Endothelial cell of umbilical vein (primary cell): ENCODE data around the gene PITPNM3. TPM values are rescaled to one million over a fixed set of nuclear protein-coding genes. Genes with fewer than 3 reads are reported as not detected.

ENCODE experiments used
- BruUV-seq: library from RNA; stranded (reverse); fragments of 400-500 nt; replicated peaks from 2 replicates; lab custom pipeline; 2021; lab: Mats Ljungman, UMichigan
- CTCF ChIA-PET: fragments of 300-600, 350-600 bp; sonication (Branson Sonifier 250); formaldehyde crosslinking; loops from one replicate; lab custom pipeline; 2021; ENCODE audit warnings: antibody characterized with exemption, inconsistent platforms; lab: Charles Lee
- POLR2A ChIA-PET: fragments of 300-600, 350-600 bp; sonication (Branson Sonifier 250); formaldehyde crosslinking; loops from one replicate; lab custom pipeline; 2021; ENCODE audit warnings: antibody characterized with exemption, inconsistent platforms; lab: Charles Lee
- DNase-seq: peaks from one replicate; pipeline ENCODE4 v3.0.0-alpha.2; 2011; ENCODE audit warnings: low read depth, low spot score
- FAIRE-seq: peaks from 2 replicates; lab custom pipeline; 2011; peaks lifted over from hg19 to GRCh38; lab: Jason Lieb, UNC
- H2AFZ ChIP-seq: 2 replicates; pipeline ENCODE4 v1.6.0; 2012; ENCODE audit warnings: low read depth, low read length, control low read depth, inconsistent platforms
- H3K27ac ChIP-seq: 2 replicates; pipeline ENCODE4 v1.5.1; 2011; ENCODE audit warnings: low read depth, mild to moderate bottlenecking, control low read depth, low read length, moderate library complexity; ENCODE audit not compliant: insufficient read depth
- H3K27me3 ChIP-seq, 2 experiments: 2 replicates each; pipeline versions ENCODE4 v1.6.0 to v1.6.1; 2011; ENCODE audit warnings: low read length in 2 of 2, mixed read lengths in 1 of 2; ENCODE audit not compliant: control insufficient read depth in 2 of 2, insufficient read depth in 2 of 2
- H3K36me3 ChIP-seq, 2 experiments: 2 replicates in 1 of 2; 3 replicates in 1 of 2; pipeline ENCODE4 v1.5.1; 2011; ENCODE audit warnings: low read length in 2 of 2, mild to moderate bottlenecking in 1 of 2, moderate library complexity in 1 of 2; ENCODE audit not compliant: control insufficient read depth in 2 of 2, insufficient read depth in 2 of 2; ENCODE audit errors: extremely low read depth in 1 of 2
- H3K4me1 ChIP-seq: 3 replicates; pipeline ENCODE4 v1.5.1; 2011; ENCODE audit warnings: mild to moderate bottlenecking, low read length; ENCODE audit not compliant: control insufficient read depth, insufficient read depth; ENCODE audit errors: extremely low read depth
- H3K4me2 ChIP-seq: 2 replicates; pipeline ENCODE4 v1.6.1; 2011; ENCODE audit warnings: low read length, control low read depth, mixed read lengths; ENCODE audit not compliant: insufficient read depth
- H3K4me3 ChIP-seq, 3 experiments: fragments of 200-600 bp in 1 of 3; sonication (generic), shearing (Covaris generic) in 1 of 3; replicated peaks in 1 of 3; 2 replicates each; pipeline ENCODE4 v1.5.1; 2011 to 2016; ENCODE audit warnings: control low read depth in 3 of 3, low read length in 3 of 3, mild to moderate bottlenecking in 2 of 3, inconsistent platforms in 1 of 3, low read depth in 1 of 3, moderate library complexity in 1 of 3; ENCODE audit not compliant: insufficient read depth in 1 of 3
- H3K79me2 ChIP-seq: 2 replicates; pipeline ENCODE4 v1.6.0; 2012; ENCODE audit warnings: low read length, inconsistent platforms; ENCODE audit not compliant: control insufficient read depth, insufficient read depth
- H3K9ac ChIP-seq: replicated peaks from 2 replicates; pipeline ENCODE3; 2011; ENCODE audit warnings: low read length, control low read depth; ENCODE audit not compliant: insufficient read depth; ENCODE audit errors: extremely low read depth
- H3K9me1 ChIP-seq: replicated peaks from 3 replicates; pipeline ENCODE4 v1.6.0; 2011; ENCODE audit warnings: mild to moderate bottlenecking, low read length; ENCODE audit not compliant: control insufficient read depth, insufficient read depth; ENCODE audit errors: extremely low read depth
- H3K9me3 ChIP-seq: replicated peaks from 2 replicates; pipeline ENCODE4 v1.5.1; 2012; ENCODE audit warnings: low read length, inconsistent platforms; ENCODE audit not compliant: control insufficient read depth, insufficient read depth
- H4K20me1 ChIP-seq: replicated peaks from 2 replicates; pipeline ENCODE3; 2011; ENCODE audit warnings: mild to moderate bottlenecking, low read length; ENCODE audit not compliant: control insufficient read depth, insufficient read depth; ENCODE audit errors: extremely low read depth
- CTCF ChIP-seq, 2 donors: IDR thresholded peaks; 1 replicate in 1 of 2; 2 replicates in 1 of 2; pipeline ENCODE4 v1.5.1; 2011; ENCODE audit warnings: low read length in 2 of 2, mild to moderate bottlenecking in 2 of 2, moderate library complexity in 2 of 2, control low read depth in 1 of 2, inconsistent platforms in 1 of 2, low read depth in 1 of 2; ENCODE audit not compliant: insufficient read depth in 1 of 2; ENCODE audit errors: extremely low read depth in 1 of 2
- EZH2 ChIP-seq: IDR thresholded peaks from 2 replicates; pipeline ENCODE4 v1.6.1; 2012; ENCODE audit warnings: borderline replicate concordance, low read depth, mild to moderate bottlenecking, moderate library complexity, low read length, inconsistent platforms; ENCODE audit not compliant: severe bottlenecking
- GATA2 ChIP-seq: IDR thresholded peaks from 2 replicates; pipeline ENCODE4 v1.7.0; 2011; ENCODE audit warnings: low read depth, mild to moderate bottlenecking, moderate library complexity, mixed read lengths, low read length; ENCODE audit not compliant: insufficient read length, insufficient read depth
- POLR2AphosphoS5 ChIP-seq: IDR thresholded peaks from 2 replicates; pipeline ENCODE4 v1.6.1; 2012; ENCODE audit warnings: low read depth, mild to moderate bottlenecking, control low read depth, low read length, moderate library complexity; ENCODE audit not compliant: insufficient read depth
- dilution Hi-C: fragments of 300-500 bp; cut with MboI; formaldehyde crosslinking; loops from one replicate; pipeline ENCODE4 v1.15.0; 2019; ENCODE audit warnings: low sequenced_read_pairs; ENCODE audit not compliant: extremely low pct_ligation_motif_present
- intact Hi-C: fragments of 100-400 bp; cut with micrococcal nuclease; formaldehyde crosslinking; loops from one replicate; pipeline ENCODE4 v1.10.0; 2022
- polyA plus RNA-seq, 4 experiments: library from polyadenylated mRNA; depleted of rRNA in 3 of 4; stranded (reverse) in 3 of 4; unstranded in 1 of 4; fragments of >200 nt; gene quantifications; 2 replicates each; pipeline versions ENCODE4 v1.2.1 to v1.2.3, GENCODE V29; 2011 to 2012; ENCODE audit warnings: missing spikeins in 1 of 4
- total RNA-seq: library from RNA; stranded (reverse); gene quantifications from 2 replicates; pipeline ENCODE4 v1.2.3, GENCODE V29; 2021

Gene PITPNM3
- total and polyA plus RNA-seq, 2 donors (not counting 3 experiments of a cell fraction or from before 2014, with no cell fraction given), result 1.0 to 1.9 TPM

GRCh38 chr17:6463616-6464445 is 92.5 kb downstream of the PITPNM3 start:
- H3K36me3 ChIP-seq, result no peaks in the 10 kb centered on the region
- dilution Hi-C loops (no loop called here), intact Hi-C loops (no loop called here)
- POLR2A ChIA-PET, result interaction anchor here (0.6 kb wide), 1 partner anchor 117 kb away, joined by 4 read pairs; no protein-coding TSS in a partner anchor
- H3K27me3 ChIP-seq, result no peaks in the 10 kb centered on the region
- no peak overlapping the region for H3K27ac ChIP-seq
- H3K79me2 ChIP-seq, result no peaks in the 10 kb centered on the region
- H3K4me1 ChIP-seq, result no peaks in the 10 kb centered on the region
- H3K9me1 ChIP-seq, result no peaks in the 10 kb centered on the region
- no TSS peak for BruUV-seq
- FAIRE-seq, result no peak
- H3K9ac ChIP-seq, result no peak overlapping the region
- H3K9me3 ChIP-seq, result no peaks in the 10 kb centered on the region
- H4K20me1 ChIP-seq, result no peaks in the 10 kb centered on the region
- no peak overlapping the region for H2AFZ ChIP-seq
- no peak overlapping the region for H3K4me3 ChIP-seq
- CTCF ChIA-PET, result interaction anchor here (0.8 to 1.9 kb wide), 4 partner anchors 9 to 18 kb away, joined by 3 to 6 read pairs (median 5); no protein-coding TSS in a partner anchor
- H3K4me2 ChIP-seq, result no peak overlapping the region
- TF ChIP-seq GATA2 (no peak), CTCF (IDR thresholded peaks at IDR 0.05; ENCODE audit: extremely low read depth in 1 of 2, insufficient read depth in 1 of 2, low read depth in 1 of 2, low read length in 2 of 2) (no peak), EZH2 (no peak), POLR2AphosphoS5 (no peak)
- no peak for DNase-seq
